CD14-positive monocyte (primary cell): Measurements from ENCODE around the gene STARD3. TPM values are rescaled to one million over a fixed set of nuclear protein-coding genes. Genes with fewer than 3 reads are reported as not detected.

ENCODE experiments used
- DNase-seq, 3 donors: peaks; one replicate each; pipeline ENCODE4 v3.0.0-alpha.2; 2011 to 2022
- H2AFZ ChIP-seq: 2 replicates; pipeline ENCODE4 v1.6.0; 2012; ENCODE audit warnings: mild to moderate bottlenecking, low read depth, low read length, inconsistent platforms; ENCODE audit not compliant: insufficient read depth, poor library complexity, severe bottlenecking
- H3K27ac ChIP-seq, 2 donors: 1 replicate in 1 of 2; 2 replicates in 1 of 2; pipeline ENCODE4 v1.5.1; 2012 to 2013; ENCODE audit warnings: low read length in 2 of 2, control low read depth in 1 of 2, inconsistent platforms in 1 of 2, low read depth in 1 of 2, mild to moderate bottlenecking in 1 of 2
- H3K27me3 ChIP-seq, 2 donors: one replicate each; pipeline versions ENCODE4 v1.6.0 to v1.6.1; 2011 to 2013; ENCODE audit warnings: low read length in 2 of 2; ENCODE audit not compliant: control insufficient read depth in 2 of 2, insufficient read depth in 2 of 2
- H3K36me3 ChIP-seq, 2 donors: replicated peaks in 1 of 2; 1 replicate in 1 of 2; 2 replicates in 1 of 2; pipeline versions ENCODE4 v1.5.1 to v1.6.1; 2012 to 2013; ENCODE audit warnings: low read length in 2 of 2, control low read depth in 1 of 2, inconsistent platforms in 1 of 2, mild to moderate bottlenecking in 1 of 2; ENCODE audit not compliant: insufficient read depth in 2 of 2, control insufficient read depth in 1 of 2
- H3K4me1 ChIP-seq, 2 donors: 1 replicate in 1 of 2; 2 replicates in 1 of 2; pipeline versions ENCODE4 v1.5.1 to v1.6.1; 2012 to 2013; ENCODE audit warnings: low read length in 2 of 2, control low read depth in 1 of 2, inconsistent platforms in 1 of 2, mild to moderate bottlenecking in 1 of 2, moderate library complexity in 1 of 2; ENCODE audit not compliant: insufficient read depth in 2 of 2, control insufficient read depth in 1 of 2
- H3K4me2 ChIP-seq: replicated peaks from 2 replicates; pipeline ENCODE3; 2012; ENCODE audit warnings: low read length, moderate library complexity, mild to moderate bottlenecking; ENCODE audit not compliant: poor library complexity, severe bottlenecking; ENCODE audit errors: extremely low read depth
- H3K4me3 ChIP-seq, 3 experiments: fragments of 200-600 bp in 1 of 3; sonication (generic) in 1 of 3; replicated peaks in 1 of 3; 1 replicate in 2 of 3; 2 replicates in 1 of 3; pipeline ENCODE4 v1.5.1; 2011 to 2013; ENCODE audit warnings: low read length in 3 of 3, mild to moderate bottlenecking in 3 of 3, control low read depth in 2 of 3, low read depth in 2 of 3, inconsistent platforms in 1 of 3, moderate library complexity in 1 of 3
- H3K79me2 ChIP-seq: 2 replicates; pipeline ENCODE4 v1.6.0; 2012; ENCODE audit warnings: mild to moderate bottlenecking, control low read depth, inconsistent platforms, low read length, moderate library complexity; ENCODE audit not compliant: insufficient read depth
- H3K9ac ChIP-seq: 2 replicates; pipeline ENCODE4 v1.6.0; 2017; ENCODE audit warnings: low read length, mild to moderate bottlenecking; ENCODE audit not compliant: insufficient read depth, poor library complexity, severe bottlenecking
- H3K9me3 ChIP-seq, 2 donors: replicated peaks in 1 of 2; 1 replicate in 1 of 2; 2 replicates in 1 of 2; pipeline versions ENCODE4 v1.5.1 to v1.6.1; 2012 to 2013; ENCODE audit warnings: low read length in 2 of 2, control low read depth in 1 of 2; ENCODE audit not compliant: control insufficient read depth in 1 of 2, insufficient read depth in 1 of 2
- H4K20me1 ChIP-seq: 2 replicates; pipeline ENCODE4 v1.6.0; 2012; ENCODE audit warnings: mild to moderate bottlenecking, low read length, control low read depth, moderate library complexity; ENCODE audit not compliant: insufficient read depth
- H3K27ac Mint-ChIP-seq, 7 donors: one replicate each; pipeline ENCODE4 v1.8.0; 2020; ENCODE audit warnings: mild to moderate bottlenecking in 7 of 7, mixed read lengths in 7 of 7, moderate library complexity in 6 of 7, inconsistent platforms in 2 of 7
- H3K27me3 Mint-ChIP-seq, 3 donors: one replicate each; pipeline ENCODE4 v1.8.0; 2021 to 2022; ENCODE audit warnings: low read depth in 3 of 3, mild to moderate bottlenecking in 3 of 3, mixed read lengths in 3 of 3, moderate library complexity in 3 of 3, inconsistent platforms in 1 of 3
- H3K36me3 Mint-ChIP-seq, 2 donors: one replicate each; pipeline ENCODE4 v1.8.0; 2020; ENCODE audit warnings: mixed read lengths in 2 of 2, inconsistent platforms in 1 of 2, mild to moderate bottlenecking in 1 of 2
- H3K4me1 Mint-ChIP-seq: one replicate; pipeline ENCODE4 v1.8.0; 2020; ENCODE audit warnings: mild to moderate bottlenecking, mixed read lengths
- H3K4me3 Mint-ChIP-seq, 2 donors: one replicate each; pipeline ENCODE4 v1.8.0; 2020; ENCODE audit warnings: mild to moderate bottlenecking in 2 of 2, mixed read lengths in 2 of 2, moderate library complexity in 1 of 2
- H3K9me3 Mint-ChIP-seq, 7 donors: one replicate each; pipeline ENCODE4 v1.8.0; 2020 to 2022; ENCODE audit warnings: mixed read lengths in 7 of 7, mild to moderate bottlenecking in 6 of 7, moderate library complexity in 6 of 7, inconsistent platforms in 2 of 7
- CTCF ChIP-seq: fragments of 200-600 bp; IDR thresholded peaks from one replicate; pipeline ENCODE4 v1.8.0; 2022; ENCODE audit warnings: antibody characterized with exemption, mild to moderate bottlenecking
- WGBS: methylation state at CpG from one replicate; pipeline ENCODE4 v1.1.5; 2013; ENCODE audit warnings: missing lambda C conversion rate; ENCODE audit not compliant: insufficient coverage; 5-methylcytosine and 5-hydroxymethylcytosine counted together
- intact Hi-C, 2 donors: fragments of 100-400 bp; cut with micrococcal nuclease; formaldehyde crosslinking; loops; one replicate each; pipeline versions ENCODE4 v1.15.0 to v1.15.1; 2023
- polyA plus RNA-seq, 3 donors: library from polyadenylated mRNA; depleted of rRNA in 1 of 3; unstranded in 2 of 3; stranded (reverse) in 1 of 3; fragments of 300-500 nt in 2 of 3; fragments of >200 nt in 1 of 3; fragmentation: Illumina TruSeq in 2 of 3; gene quantifications; 1 replicate in 2 of 3; 2 replicates in 1 of 3; pipeline ENCODE4 v1.2.3, GENCODE V29; 2012 to 2021

STARD3 gene
- polyA plus RNA-seq, 3 donors, result 35.1 to 114 (median 45.3) TPM

GRCh38 chr17:39702901-39703893 lies 66.3 kb downstream of the STARD3 start:
- Histone ChIP-seq H3K4me1 (no peaks in the 10 kb centered on the region), H2AFZ (no peak overlapping the region), H4K20me1 (no peaks in the 10 kb centered on the region), H3K27me3 (peaks cover 29 to 44% of the 10 kb centered on the region in 2 donors), H3K4me2 (no peak overlapping the region), H3K27ac (no peak overlapping the region), H3K4me3 (no peak overlapping the region), H3K9me3 (peaks cover 0 to 19% of the 10 kb centered on the region in 2 donors), H3K79me2 (no peaks in the 10 kb centered on the region), H3K36me3 (no peaks in the 10 kb centered on the region), H3K9ac (no peak overlapping the region)
- 78% methylated on average over 2 of the region's 12 CpGs for WGBS
- peaks cover 38 to 52% (median 43%) of the 10 kb centered on the region in 3 donors for H3K27me3 Mint-ChIP-seq
- no peak overlapping the region for H3K4me3 Mint-ChIP-seq
- no peak for TF ChIP-seq CTCF
- H3K36me3 Mint-ChIP-seq, result peaks cover 3 to 7% of the 10 kb centered on the region in 2 donors
- peaks cover 0 to 12% (median 5%) of the 10 kb centered on the region in 7 donors for H3K9me3 Mint-ChIP-seq
- no peak overlapping the region for H3K27ac Mint-ChIP-seq
- intact Hi-C loops, result no loop called here
- DNase-seq, result no peak
- H3K4me1 Mint-ChIP-seq, result peaks cover 4% of the 10 kb centered on the region

GRCh38 chr17:39703913-39704312 lies 67.0 kb downstream of the STARD3 start:
- Histone ChIP-seq H3K27ac (no peak overlapping the region), H3K9me3 (peaks cover 0 to 19% of the 10 kb centered on the region in 2 donors), H3K4me2 (no peak overlapping the region), H4K20me1 (no peaks in the 10 kb centered on the region), H3K4me1 (no peaks in the 10 kb centered on the region), H2AFZ (no peak overlapping the region), H3K27me3 (peaks cover 28 to 39% of the 10 kb centered on the region in 2 donors), H3K4me3 (no peak overlapping the region), H3K9ac (no peak overlapping the region), H3K36me3 (no peaks in the 10 kb centered on the region), H3K79me2 (no peaks in the 10 kb centered on the region)
- peaks cover 0 to 12% (median 5%) of the 10 kb centered on the region in 7 donors for H3K9me3 Mint-ChIP-seq
- H3K27ac Mint-ChIP-seq, result no peak overlapping the region
- WGBS, result 80% methylated on average over 2 of the region's 5 CpGs
- no peak for TF ChIP-seq CTCF
- H3K27me3 Mint-ChIP-seq, result peaks cover 30 to 45% (median 36%) of the 10 kb centered on the region in 3 donors
- intact Hi-C loops, result no loop called here
- H3K4me3 Mint-ChIP-seq, result no peak overlapping the region
- peaks cover 3 to 7% of the 10 kb centered on the region in 2 donors for H3K36me3 Mint-ChIP-seq
- no peak for DNase-seq
- peaks cover 4% of the 10 kb centered on the region for H3K4me1 Mint-ChIP-seq
